Naive thymus-derived CD8-positive, alpha-beta T cell (primary cell): Measurements from ENCODE around the gene SLC41A3. TPM values are rescaled to one million over a fixed set of nuclear protein-coding genes. Genes with fewer than 3 reads are reported as not detected.
"Not testable (repeated sequence)": the region's sequence is repeated elsewhere in the genome, so short reads cannot be mapped to it uniquely, and the experiment has no call there.

ENCODE experiments used
- ATAC-seq, 2 donors: fragments of 150-1000 bp; cut with Tn5 transposase in 1 of 2; sonication (Bioruptor Pico), chemical (Tn5 transposase) in 1 of 2; 1 replicate in 1 of 2; 2 replicates in 1 of 2; pipeline ENCODE4 v1.10.0; 2021; ENCODE audit warnings: mild to moderate bottlenecking in 2 of 2, moderate library complexity in 2 of 2
- POLR2A ChIA-PET: fragments of 350-600 bp; sonication (Branson Sonifier 250); formaldehyde crosslinking; loops from one replicate; lab custom pipeline; 2021; ENCODE audit warnings: antibody characterized with exemption; lab: Charles Lee
- DNase-seq, 10 donors: peaks; one replicate each; pipeline versions ENCODE4 v3.0.0 to v3.0.0-alpha.2; 2020 to 2022
- H3K27ac Mint-ChIP-seq, 10 donors: one replicate each; pipeline ENCODE4 v1.8.0; 2020 to 2022; ENCODE audit warnings: mild to moderate bottlenecking in 10 of 10, mixed read lengths in 10 of 10, moderate library complexity in 4 of 10, inconsistent platforms in 1 of 10
- H3K27me3 Mint-ChIP-seq, 5 donors: one replicate each; pipeline ENCODE4 v1.8.0; 2021 to 2022; ENCODE audit warnings: mixed read lengths in 5 of 5
- H3K36me3 Mint-ChIP-seq, 3 donors: one replicate each; pipeline ENCODE4 v1.8.0; 2020 to 2022; ENCODE audit warnings: mixed read lengths in 3 of 3, mild to moderate bottlenecking in 2 of 3, inconsistent platforms in 1 of 3
- H3K4me1 Mint-ChIP-seq, 4 donors: one replicate each; pipeline ENCODE4 v1.8.0; 2021 to 2022; ENCODE audit warnings: mixed read lengths in 4 of 4
- H3K4me3 Mint-ChIP-seq, 10 donors: one replicate each; pipeline ENCODE4 v1.8.0; 2020 to 2022; ENCODE audit warnings: mild to moderate bottlenecking in 10 of 10, mixed read lengths in 10 of 10, moderate library complexity in 6 of 10, inconsistent platforms in 1 of 10
- H3K9me3 Mint-ChIP-seq, 9 donors: one replicate each; pipeline ENCODE4 v1.8.0; 2020 to 2022; ENCODE audit warnings: mixed read lengths in 9 of 9, mild to moderate bottlenecking in 3 of 9, inconsistent platforms in 1 of 9, moderate library complexity in 1 of 9
- polyA plus RNA-seq, 3 donors: library from polyadenylated mRNA; unstranded; fragments of 300-500 nt; fragmentation: Illumina TruSeq; gene quantifications; one replicate each; pipeline ENCODE4 v1.2.3, GENCODE V29; 2021
- total RNA-seq, 8 experiments: library from RNA in 2 of 8; stranded (reverse) in 2 of 8; gene quantifications; one replicate each; pipeline ENCODE4 v1.2.3 and lab custom pipeline; 2021 to 2026

Gene SLC41A3
- total and polyA plus RNA-seq, 5 experiments from 2014 or later, result 21.4 to 34.6 (median 26.9) TPM

GRCh38 chr3:126082362-126083137 lies 1.4 kb downstream of the SLC41A3 start:
- Mint-ChIP-seq H3K36me3 (peaks cover 0 to 3% (median 2%) of the 10 kb centered on the region in 3 donors), H3K4me1 (peaks cover 17 to 31% (median 26%) of the 10 kb centered on the region in 4 donors), H3K27me3 (no peaks in the 10 kb centered on the region), H3K4me3 (peak overlapping the region; percentile 79 to 94 (median 91)), H3K9me3 (no peaks in the 10 kb centered on the region), H3K27ac (peak overlapping the region; percentile 89 to 98 (median 92))
- DNase-seq, result no peak
- ATAC-seq, result no peak
- POLR2A ChIA-PET, result interaction anchor here (1.2 kb wide), 1 partner anchor 92 kb away, joined by 3 read pairs; no protein-coding TSS in a partner anchor

- H3K4me1 Mint-ChIP-seq, result peaks cover 17 to 31% (median 26%) of the 10 kb centered on the region in 4 donors
- DNase-seq (peak in 2 of 10 donors; percentile 24), ATAC-seq (no peak)
- POLR2A ChIA-PET, result interaction anchor here (1.2 kb wide), 1 partner anchor 91 kb away, joined by 3 read pairs; no protein-coding TSS in a partner anchor
- H3K27me3 Mint-ChIP-seq, result no peaks in the 10 kb centered on the region
- no peaks in the 10 kb centered on the region for H3K9me3 Mint-ChIP-seq
- peak overlapping the region in 6 of 10 donors; percentile 11 to 74 (median 58) for H3K27ac Mint-ChIP-seq
- peaks cover 0 to 4% (median 3%) of the 10 kb centered on the region in 3 donors for H3K36me3 Mint-ChIP-seq
- peak overlapping the region in 8 of 10 donors; percentile 23 to 83 (median 53) for H3K4me3 Mint-ChIP-seq
Measured at GRCh38 chr3:126081618-126082361, 2.1 kb downstream of the SLC41A3 start.

- peak overlapping the region in 6 of 10 donors; percentile 3 to 74 (median 52) for H3K4me3 Mint-ChIP-seq
- H3K9me3 Mint-ChIP-seq, result no peaks in the 10 kb centered on the region
- peaks cover 0 to 6% (median 4%) of the 10 kb centered on the region in 3 donors for H3K36me3 Mint-ChIP-seq
- H3K27me3 Mint-ChIP-seq, result no peaks in the 10 kb centered on the region
- POLR2A ChIA-PET, result no interaction called here
- peaks cover 17 to 30% (median 24%) of the 10 kb centered on the region in 4 donors for H3K4me1 Mint-ChIP-seq
- ATAC-seq (no peak), DNase-seq (no peak)
- peak overlapping the region in 3 of 10 donors; percentile 23 to 39 (median 34) for H3K27ac Mint-ChIP-seq
Measured at GRCh38 chr3:126080970-126081369, 3.0 kb downstream of the SLC41A3 start.

GRCh38 chr3:126078866-126079265 lies 5.1 kb downstream of the SLC41A3 start:
- POLR2A ChIA-PET, result no interaction called here
- Mint-ChIP-seq H3K4me1 (peaks cover 7 to 17% (median 8%) of the 10 kb centered on the region in 4 donors), H3K36me3 (peaks cover 5 to 9% (median 8%) of the 10 kb centered on the region in 3 donors), H3K27ac (peak overlapping the region in 1 of 10 donors; percentile 17), H3K27me3 (no peaks in the 10 kb centered on the region), H3K4me3 (no peak overlapping the region), H3K9me3 (peaks cover 0 to 6% (median under 1%) of the 10 kb centered on the region in 9 donors)
- DNase-seq, result no peak
- no peak for ATAC-seq

- H3K27me3 Mint-ChIP-seq, result no peaks in the 10 kb centered on the region
- peaks cover 4 to 15% (median 7%) of the 10 kb centered on the region in 9 donors for H3K9me3 Mint-ChIP-seq
- peaks cover 11 to 17% (median 12%) of the 10 kb centered on the region in 3 donors for H3K36me3 Mint-ChIP-seq
- DNase-seq (no peak), ATAC-seq (no peak)
- no peak overlapping the region for H3K4me3 Mint-ChIP-seq
- POLR2A ChIA-PET, result no interaction called here
- peaks cover 0 to 12% (median 5%) of the 10 kb centered on the region in 4 donors for H3K4me1 Mint-ChIP-seq
- peak overlapping the region in 1 of 10 donors; percentile 62 for H3K27ac Mint-ChIP-seq
Measured at GRCh38 chr3:126077754-126078153, 6.2 kb downstream of the SLC41A3 start.

- no peak for DNase-seq
- H3K9me3 Mint-ChIP-seq, result peaks cover 6 to 17% (median 11%) of the 10 kb centered on the region in 9 donors
- no peak overlapping the region for H3K4me3 Mint-ChIP-seq
- H3K27me3 Mint-ChIP-seq, result no peaks in the 10 kb centered on the region
- POLR2A ChIA-PET, result no interaction called here
- peaks cover 16 to 24% (median 19%) of the 10 kb centered on the region in 3 donors for H3K36me3 Mint-ChIP-seq
- ATAC-seq, result no peak
- H3K27ac Mint-ChIP-seq, result no peak overlapping the region
- peaks cover 3 to 7% (median 4%) of the 10 kb centered on the region in 4 donors for H3K4me1 Mint-ChIP-seq
Measured at GRCh38 chr3:126076140-126076539, 7.8 kb downstream of the SLC41A3 start.

GRCh38 chr3:126070146-126070545 lies 13.8 kb downstream of the SLC41A3 start:
- H3K9me3 Mint-ChIP-seq, result peaks cover 6 to 17% (median 11%) of the 10 kb centered on the region in 9 donors
- peak overlapping the region in 1 of 10 donors; percentile 73 for H3K27ac Mint-ChIP-seq
- no peak overlapping the region for H3K4me3 Mint-ChIP-seq
- H3K36me3 Mint-ChIP-seq, result peaks cover 19 to 36% (median 23%) of the 10 kb centered on the region in 3 donors
- POLR2A ChIA-PET, result no interaction called here
- ATAC-seq, result no peak
- DNase-seq, result no peak
- peaks cover 0 to 20% (median 4%) of the 10 kb centered on the region in 4 donors for H3K4me1 Mint-ChIP-seq
- H3K27me3 Mint-ChIP-seq, result no peaks in the 10 kb centered on the region

- H3K27me3 Mint-ChIP-seq, result no peaks in the 10 kb centered on the region
- H3K27ac Mint-ChIP-seq, result no peak overlapping the region
- peaks cover 11 to 31% (median 18%) of the 10 kb centered on the region in 3 donors for H3K36me3 Mint-ChIP-seq
- H3K4me3 Mint-ChIP-seq, result no peak overlapping the region
- H3K9me3 Mint-ChIP-seq, result peaks cover 2 to 8% (median 5%) of the 10 kb centered on the region in 9 donors
- DNase-seq (no peak), ATAC-seq (no peak)
- H3K4me1 Mint-ChIP-seq, result peaks cover 12 to 40% (median 18%) of the 10 kb centered on the region in 4 donors
- POLR2A ChIA-PET, result no interaction called here
Measured at GRCh38 chr3:126067959-126068358, 16.0 kb downstream of the SLC41A3 start.

GRCh38 chr3:126066676-126067075 lies 17.2 kb downstream of the SLC41A3 start:
- H3K9me3 Mint-ChIP-seq, POLR2A ChIA-PET, DNase-seq, H3K27me3 Mint-ChIP-seq, H3K27ac Mint-ChIP-seq, H3K4me3 Mint-ChIP-seq, ATAC-seq: not testable (repeated sequence)
- Mint-ChIP-seq H3K4me1 (peaks cover 12 to 46% (median 19%) of the 10 kb centered on the region in 4 donors), H3K36me3 (peaks cover 0 to 25% (median 12%) of the 10 kb centered on the region in 3 donors)

- H3K36me3 Mint-ChIP-seq, result peaks cover 0 to 28% (median 8%) of the 10 kb centered on the region in 3 donors
- POLR2A ChIA-PET, result no interaction called here
- H3K27me3 Mint-ChIP-seq, result no peaks in the 10 kb centered on the region
- no peak overlapping the region for H3K27ac Mint-ChIP-seq
- DNase-seq (no peak), ATAC-seq (no peak)
- no peaks in the 10 kb centered on the region for H3K9me3 Mint-ChIP-seq
- H3K4me1 Mint-ChIP-seq, result peaks cover 12 to 40% (median 19%) of the 10 kb centered on the region in 4 donors
- no peak overlapping the region for H3K4me3 Mint-ChIP-seq
Measured at GRCh38 chr3:126065876-126066275, 18.0 kb downstream of the SLC41A3 start.

GRCh38 chr3:126064627-126065258 lies 19.2 kb downstream of the SLC41A3 start:
- peak overlapping the region in 7 of 10 donors; percentile 6 to 73 (median 48) for H3K27ac Mint-ChIP-seq
- peak overlapping the region in 2 of 10 donors; percentile 22 to 39 for H3K4me3 Mint-ChIP-seq
- DNase-seq (no peak), ATAC-seq (no peak)
- H3K9me3 Mint-ChIP-seq, result no peaks in the 10 kb centered on the region
- no peaks in the 10 kb centered on the region for H3K27me3 Mint-ChIP-seq
- POLR2A ChIA-PET, result interaction anchor here (0.8 kb wide), 1 partner anchor 19 kb away, joined by 7 read pairs; the partner anchor contains the start of gene SLC41A3
- peaks cover 0 to 28% (median 8%) of the 10 kb centered on the region in 3 donors for H3K36me3 Mint-ChIP-seq
- H3K4me1 Mint-ChIP-seq, result peaks cover 12 to 30% (median 19%) of the 10 kb centered on the region in 4 donors
